Naive thymus-derived CD8-positive, alpha-beta T cell (primary cell): Measurements from ENCODE around the gene CLIC3. TPM values are rescaled to one million over a fixed set of nuclear protein-coding genes. Genes with fewer than 3 reads are reported as not detected.

Experiments used
- ATAC-seq, 2 donors: fragments of 150-1000 bp; cut with Tn5 transposase in 1 of 2; sonication (Bioruptor Pico), chemical (Tn5 transposase) in 1 of 2; 1 replicate in 1 of 2; 2 replicates in 1 of 2; pipeline ENCODE4 v1.10.0; 2021; ENCODE audit warnings: mild to moderate bottlenecking in 2 of 2, moderate library complexity in 2 of 2
- POLR2A ChIA-PET: fragments of 350-600 bp; sonication (Branson Sonifier 250); formaldehyde crosslinking; loops from one replicate; lab custom pipeline; 2021; ENCODE audit warnings: antibody characterized with exemption; lab: Charles Lee
- DNase-seq, 10 donors: peaks; one replicate each; pipeline versions ENCODE4 v3.0.0 to v3.0.0-alpha.2; 2020 to 2022
- H3K27ac Mint-ChIP-seq, 10 donors: one replicate each; pipeline ENCODE4 v1.8.0; 2020 to 2022; ENCODE audit warnings: mild to moderate bottlenecking in 10 of 10, mixed read lengths in 10 of 10, moderate library complexity in 4 of 10, inconsistent platforms in 1 of 10
- H3K27me3 Mint-ChIP-seq, 5 donors: one replicate each; pipeline ENCODE4 v1.8.0; 2021 to 2022; ENCODE audit warnings: mixed read lengths in 5 of 5
- H3K36me3 Mint-ChIP-seq, 3 donors: one replicate each; pipeline ENCODE4 v1.8.0; 2020 to 2022; ENCODE audit warnings: mixed read lengths in 3 of 3, mild to moderate bottlenecking in 2 of 3, inconsistent platforms in 1 of 3
- H3K4me1 Mint-ChIP-seq, 4 donors: one replicate each; pipeline ENCODE4 v1.8.0; 2021 to 2022; ENCODE audit warnings: mixed read lengths in 4 of 4
- H3K4me3 Mint-ChIP-seq, 10 donors: one replicate each; pipeline ENCODE4 v1.8.0; 2020 to 2022; ENCODE audit warnings: mild to moderate bottlenecking in 10 of 10, mixed read lengths in 10 of 10, moderate library complexity in 6 of 10, inconsistent platforms in 1 of 10
- H3K9me3 Mint-ChIP-seq, 9 donors: one replicate each; pipeline ENCODE4 v1.8.0; 2020 to 2022; ENCODE audit warnings: mixed read lengths in 9 of 9, mild to moderate bottlenecking in 3 of 9, inconsistent platforms in 1 of 9, moderate library complexity in 1 of 9
- polyA plus RNA-seq, 3 donors: library from polyadenylated mRNA; unstranded; fragments of 300-500 nt; fragmentation: Illumina TruSeq; gene quantifications; one replicate each; pipeline ENCODE4 v1.2.3, GENCODE V29; 2021
- total RNA-seq, 8 experiments: library from RNA in 2 of 8; stranded (reverse) in 2 of 8; gene quantifications; one replicate each; pipeline ENCODE4 v1.2.3 and lab custom pipeline; 2021 to 2026

CLIC3 gene
- total and polyA plus RNA-seq, 5 experiments from 2014 or later: 7.0 to 30.2 (median 13.5) TPM

- no peaks in the 10 kb centered on the region for H3K36me3 Mint-ChIP-seq
- peaks cover 3 to 9% (median 8%) of the 10 kb centered on the region in 4 donors for H3K4me1 Mint-ChIP-seq
- H3K9me3 Mint-ChIP-seq: no peaks in the 10 kb centered on the region
- peak within 1 kb of the TSS in 8 of 10 donors; percentile 1 to 73 (median 35) for H3K4me3 Mint-ChIP-seq
- H3K27ac Mint-ChIP-seq: peak within 1 kb of the TSS in 2 of 10 donors; percentile 13 to 31
- no peak for ATAC-seq
- H3K27me3 Mint-ChIP-seq: peaks cover 3 to 27% (median 10%) of the 10 kb centered on the region in 5 donors
- no peak for DNase-seq
- POLR2A ChIA-PET: interaction anchor here (0.5 to 1.2 kb wide), 3 partner anchors 9 to 85 kb away, joined by 3 to 4 read pairs (median 3); no protein-coding TSS in a partner anchor
These were observed 13.9 kb downstream of the CLIC3 start, which contains the start of gene LCNL1 for GRCh38 chr9:136982232-136983051. LCNL1 (plus strand) TSS chr9:136982993; CDS start chr9:136983587, 594 bp downstream.

- H3K36me3 Mint-ChIP-seq: no peaks in the 10 kb centered on the region
- H3K4me3 Mint-ChIP-seq: peak overlapping the region in 1 of 10 donors; percentile 34
- POLR2A ChIA-PET: interaction anchor here (0.7 to 1.2 kb wide), 2 partner anchors 10 to 31 kb away, joined by 3 to 4 read pairs; no protein-coding TSS in a partner anchor
- peaks cover 3 to 27% (median 9%) of the 10 kb centered on the region in 5 donors for H3K27me3 Mint-ChIP-seq
- no peak overlapping the region for H3K27ac Mint-ChIP-seq
- H3K9me3 Mint-ChIP-seq: no peaks in the 10 kb centered on the region
- DNase-seq (no peak), ATAC-seq (no peak)
- peaks cover 5 to 11% (median 7%) of the 10 kb centered on the region in 4 donors for H3K4me1 Mint-ChIP-seq
These were observed 14.7 kb downstream of the CLIC3 start for GRCh38 chr9:136981588-136982231.

GRCh38 chr9:136980669-136981478, 15.5 kb downstream of the CLIC3 start:
- H3K4me3 Mint-ChIP-seq: no peak overlapping the region
- H3K27me3 Mint-ChIP-seq: peaks cover 3 to 22% (median 7%) of the 10 kb centered on the region in 5 donors
- POLR2A ChIA-PET: no interaction called here
- H3K36me3 Mint-ChIP-seq: no peaks in the 10 kb centered on the region
- ATAC-seq (no peak), DNase-seq (no peak)
- peaks cover 7 to 18% (median 13%) of the 10 kb centered on the region in 4 donors for H3K4me1 Mint-ChIP-seq
- H3K27ac Mint-ChIP-seq: no peak overlapping the region
- no peaks in the 10 kb centered on the region for H3K9me3 Mint-ChIP-seq

- no peak overlapping the region for H3K27ac Mint-ChIP-seq
- H3K9me3 Mint-ChIP-seq: no peaks in the 10 kb centered on the region
- peaks cover 11 to 26% (median 22%) of the 10 kb centered on the region in 4 donors for H3K4me1 Mint-ChIP-seq
- peaks cover 3 to 22% (median 7%) of the 10 kb centered on the region in 5 donors for H3K27me3 Mint-ChIP-seq
- H3K36me3 Mint-ChIP-seq: no peaks in the 10 kb centered on the region
- POLR2A ChIA-PET: interaction anchor here (1.1 kb wide), 1 partner anchor 32 kb away, joined by 3 read pairs; no protein-coding TSS in a partner anchor
- ATAC-seq (no peak), DNase-seq (peak in 1 of 10 donors; percentile 9)
- peak overlapping the region in 1 of 10 donors; percentile 14 for H3K4me3 Mint-ChIP-seq
These were observed 16.4 kb downstream of the CLIC3 start for GRCh38 chr9:136979769-136980587.

- H3K9me3 Mint-ChIP-seq: no peaks in the 10 kb centered on the region
- no peaks in the 10 kb centered on the region for H3K36me3 Mint-ChIP-seq
- POLR2A ChIA-PET: interaction anchor here (0.6 to 5.6 kb wide), 6 partner anchors 10 to 172 kb away, joined by 3 to 45 read pairs (median 4); partner anchors contain the start of gene PAXX
- ATAC-seq (peak in 1 of 2 donors; percentile 9), DNase-seq (peak in 1 of 10 donors; percentile 9)
- H3K27ac Mint-ChIP-seq: no peak overlapping the region
- H3K4me1 Mint-ChIP-seq: peaks cover 10 to 31% (median 25%) of the 10 kb centered on the region in 4 donors
- H3K4me3 Mint-ChIP-seq: peak overlapping the region in 1 of 10 donors; percentile 18
- peaks cover 3 to 16% (median 4%) of the 10 kb centered on the region in 5 donors for H3K27me3 Mint-ChIP-seq
These were observed 17.4 kb downstream of the CLIC3 start for GRCh38 chr9:136978865-136979544.

DNA sequence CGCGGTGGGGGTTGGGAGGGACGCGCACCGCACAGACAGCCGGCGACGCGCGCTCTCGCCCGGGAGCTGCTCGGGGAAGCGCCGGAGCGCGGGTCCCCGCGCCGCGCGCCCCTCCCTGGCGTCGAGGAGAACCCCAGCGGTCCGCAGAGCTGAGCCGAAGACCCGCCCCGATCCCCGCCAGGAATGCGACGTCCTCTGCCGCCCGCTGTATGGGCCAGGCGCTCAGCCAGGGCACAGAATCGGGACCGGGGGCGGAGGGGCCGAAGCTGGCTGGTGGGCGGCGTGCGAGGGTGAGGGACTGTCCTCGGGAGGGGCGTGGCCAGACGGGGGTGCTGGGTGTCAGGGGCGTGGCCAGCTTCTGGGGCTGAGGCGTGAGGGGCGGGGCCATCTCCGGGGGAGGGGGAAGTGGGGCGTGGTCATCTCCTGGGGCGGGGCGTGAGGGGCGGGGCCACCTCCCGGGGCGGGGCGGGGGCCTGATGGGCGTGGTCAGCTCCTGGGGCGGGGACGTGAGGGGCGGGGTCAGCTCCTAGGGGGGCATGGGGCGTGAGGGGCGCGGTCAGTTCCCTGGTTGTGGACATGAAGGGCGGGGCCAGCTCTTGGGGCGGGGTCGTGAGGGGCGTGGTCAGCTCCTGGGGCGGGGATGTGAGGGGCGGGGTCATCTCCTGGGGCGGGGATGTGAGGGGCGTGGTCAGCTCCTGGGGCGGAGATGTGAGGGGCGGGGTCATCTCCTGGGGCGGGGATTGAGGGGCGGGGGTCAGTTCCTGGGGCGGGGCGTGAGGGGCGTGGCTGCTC, 18.1 kb downstream of the CLIC3 start:
- H3K27ac Mint-ChIP-seq: no peak overlapping the region
- H3K4me1 Mint-ChIP-seq: peaks cover 7 to 29% (median 23%) of the 10 kb centered on the region in 4 donors
- peak; percentile 63 to 68 for ATAC-seq
- H3K4me3 Mint-ChIP-seq: peak overlapping the region in 3 of 10 donors; percentile 45 to 75 (median 68)
- POLR2A ChIA-PET: interaction anchor here (0.6 to 5.6 kb wide), 8 partner anchors 10 to 171 kb away, joined by 3 to 45 read pairs (median 4); partner anchors contain the start of gene PAXX
- H3K36me3 Mint-ChIP-seq: no peaks in the 10 kb centered on the region
- H3K27me3 Mint-ChIP-seq: peaks cover 0 to 9% (median 0%) of the 10 kb centered on the region in 5 donors
- H3K9me3 Mint-ChIP-seq: no peaks in the 10 kb centered on the region
- DNase-seq: peak; percentile 62 to 86 (median 70)

- no peaks in the 10 kb centered on the region for H3K9me3 Mint-ChIP-seq
- peaks cover 7 to 29% (median 23%) of the 10 kb centered on the region in 4 donors for H3K4me1 Mint-ChIP-seq
- no peak for DNase-seq
- ATAC-seq: no peak
- peak overlapping the region in 1 of 10 donors; percentile 49 for H3K27ac Mint-ChIP-seq
- H3K36me3 Mint-ChIP-seq: no peaks in the 10 kb centered on the region
- H3K27me3 Mint-ChIP-seq: peaks cover 0 to 3% (median 0%) of the 10 kb centered on the region in 5 donors
- POLR2A ChIA-PET: interaction anchor here (0.8 to 5.6 kb wide), 5 partner anchors 15 to 170 kb away, joined by 3 to 45 read pairs (median 4); partner anchors contain the start of gene PAXX
- H3K4me3 Mint-ChIP-seq: peak overlapping the region in 6 of 10 donors; percentile 7 to 56 (median 34)
These were observed 18.7 kb downstream of the CLIC3 start for GRCh38 chr9:136977649-136978072.

GRCh38 chr9:136977223-136977622, 19.1 kb downstream of the CLIC3 start, which contains the start of gene PTGDS:
PTGDS (plus strand) TSS chr9:136977504; CDS start chr9:136977579, 75 bp downstream.
- no peaks in the 10 kb centered on the region for H3K36me3 Mint-ChIP-seq
- DNase-seq (no peak), ATAC-seq (no peak)
- H3K9me3 Mint-ChIP-seq: no peaks in the 10 kb centered on the region
- POLR2A ChIA-PET: interaction anchor here (0.8 to 5.6 kb wide), 4 partner anchors 8 to 20 kb away, joined by 3 to 45 read pairs (median 4); partner anchors contain the start of gene PAXX
- peak within 1 kb of the TSS in 9 of 10 donors; percentile 25 to 75 (median 48) for H3K4me3 Mint-ChIP-seq
- peaks cover 0 to 2% (median 0%) of the 10 kb centered on the region in 5 donors for H3K27me3 Mint-ChIP-seq
- peaks cover 7 to 29% (median 23%) of the 10 kb centered on the region in 4 donors for H3K4me1 Mint-ChIP-seq
- H3K27ac Mint-ChIP-seq: peak within 1 kb of the TSS in 4 of 10 donors; percentile 40 to 55 (median 51)

GRCh38 chr9:136975644-136976043, 20.7 kb downstream of the CLIC3 start:
- POLR2A ChIA-PET: interaction anchor here (0.5 to 5.6 kb wide), 6 partner anchors 17 to 154 kb away, joined by 3 to 45 read pairs (median 4); partner anchors contain the start of genes C8G and PAXX
- peaks cover 6 to 29% (median 23%) of the 10 kb centered on the region in 4 donors for H3K4me1 Mint-ChIP-seq
- no peaks in the 10 kb centered on the region for H3K36me3 Mint-ChIP-seq
- no peaks in the 10 kb centered on the region for H3K9me3 Mint-ChIP-seq
- DNase-seq (no peak), ATAC-seq (peak in 1 of 2 donors; percentile 22)
- peak overlapping the region in 3 of 10 donors; percentile 22 to 55 (median 53) for H3K27ac Mint-ChIP-seq
- H3K27me3 Mint-ChIP-seq: no peaks in the 10 kb centered on the region
- H3K4me3 Mint-ChIP-seq: peak overlapping the region in 8 of 10 donors; percentile 20 to 66 (median 52)
